ENCODE results near the gene PHLDA1. TPM values are rescaled to one million over a fixed set of nuclear protein-coding genes. Genes with fewer than 3 reads are reported as not detected.

The PHLDA1 gene
- 0.54 TPM for total RNA-seq

DNA sequence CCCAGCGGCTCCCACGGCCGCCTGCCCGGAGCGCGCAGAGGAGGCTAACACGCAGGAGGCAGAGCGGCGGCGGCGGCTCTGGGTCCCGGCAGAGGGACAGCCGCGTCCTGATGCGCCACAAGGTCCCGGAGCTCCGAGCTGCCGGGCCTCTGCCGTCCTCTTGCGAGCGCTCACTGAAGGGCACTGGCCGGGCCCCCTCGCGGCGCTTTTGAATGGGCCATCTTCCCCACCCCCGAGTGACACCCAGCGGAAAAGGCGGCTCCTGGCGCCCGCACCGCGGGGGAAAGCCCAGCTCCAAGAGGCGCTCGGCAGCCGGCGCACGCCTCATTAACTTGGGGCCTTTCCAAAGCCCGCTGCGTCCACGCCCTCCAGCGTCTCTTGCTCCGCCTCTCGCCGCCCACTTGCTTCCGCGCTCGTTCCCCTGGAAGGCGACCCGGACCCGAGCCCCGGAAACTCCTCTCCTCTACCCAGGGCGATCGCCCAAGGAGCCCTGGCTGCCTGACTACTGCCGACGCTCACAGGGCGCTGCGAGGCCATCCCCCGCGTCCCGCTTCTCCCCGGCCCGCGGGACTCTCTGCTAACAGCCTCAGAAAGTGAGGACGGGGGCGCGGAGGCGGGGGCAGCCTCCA, at the start of gene PHLDA1:
Gene PHLDA1, minus strand, starts transcription at position 363 of the 629 bp plus-strand sequence.
- DNase-seq (ENCODE audit: low read depth in 2 of 3, low spot score in 2 of 3): peak; percentile 80 to 91 (median 87)

DNA sequence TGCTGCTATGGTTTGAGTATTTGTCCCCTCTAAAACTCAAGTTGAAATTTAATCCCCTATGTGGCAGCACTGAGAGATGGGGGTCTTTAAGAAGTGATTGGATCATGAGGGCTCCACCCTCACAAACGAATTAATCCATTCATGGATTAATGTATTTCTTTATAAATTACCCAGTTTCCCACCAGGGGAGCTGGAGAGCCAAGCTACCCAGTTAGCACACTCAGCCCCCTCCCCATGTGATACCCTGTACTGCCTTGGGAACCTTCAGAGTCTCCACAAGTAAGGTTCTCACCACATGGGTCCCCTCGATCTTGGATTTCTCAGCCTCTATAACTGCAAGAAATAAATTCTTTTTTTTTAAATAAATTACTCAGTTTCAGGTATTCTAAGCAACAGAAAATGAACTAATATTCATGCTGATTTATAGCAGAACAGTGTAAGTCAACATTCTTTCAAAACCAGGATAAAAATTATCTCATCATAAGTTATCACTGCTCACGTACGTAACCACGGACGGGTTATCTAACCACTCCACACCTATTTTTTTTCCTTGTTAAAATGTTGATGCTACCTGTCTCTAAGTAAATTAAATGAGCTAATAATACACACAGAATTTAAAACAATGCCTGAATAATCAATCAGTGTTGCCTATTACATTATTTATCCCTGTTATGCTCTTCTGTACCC, 49.3 kb upstream of the PHLDA1 start:
- peak in 2 of 3 donors; percentile 20 to 52 for DNase-seq (ENCODE audit: low read depth in 2 of 3, low spot score in 2 of 3)

DNA sequence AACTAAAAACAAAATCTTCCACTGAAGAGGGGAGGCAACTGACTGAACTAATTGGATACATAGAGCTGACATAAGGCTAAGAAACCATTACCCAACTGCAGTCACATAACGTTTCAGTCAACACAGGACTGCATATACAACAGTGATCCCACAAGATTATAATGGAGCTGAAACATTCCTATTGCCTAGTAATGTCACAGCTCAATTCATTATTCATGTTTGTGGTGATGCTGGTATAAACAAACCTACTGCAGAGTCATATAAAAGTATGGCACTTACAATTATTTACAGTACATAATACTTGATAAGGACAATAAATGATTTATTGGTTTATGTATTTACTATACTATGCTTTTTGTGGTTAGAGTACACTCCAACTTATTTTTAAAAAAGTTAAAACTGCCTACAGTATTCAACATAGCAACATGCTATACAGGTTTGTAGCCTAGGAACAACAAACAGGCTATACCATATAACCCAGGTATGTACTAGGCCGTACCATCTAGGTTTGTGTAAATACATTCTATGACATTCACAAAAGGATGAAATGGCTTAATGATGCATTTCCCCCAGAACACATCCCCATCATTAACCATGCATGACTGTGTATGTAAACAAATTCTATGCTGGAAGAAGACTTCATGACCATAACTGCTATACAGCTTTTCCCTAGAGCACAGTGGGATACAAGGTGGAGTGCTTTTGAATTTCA, 48.6 kb upstream of the PHLDA1 start:
- no peak for DNase-seq (ENCODE audit: low read depth in 2 of 3, low spot score in 2 of 3)

DNA sequence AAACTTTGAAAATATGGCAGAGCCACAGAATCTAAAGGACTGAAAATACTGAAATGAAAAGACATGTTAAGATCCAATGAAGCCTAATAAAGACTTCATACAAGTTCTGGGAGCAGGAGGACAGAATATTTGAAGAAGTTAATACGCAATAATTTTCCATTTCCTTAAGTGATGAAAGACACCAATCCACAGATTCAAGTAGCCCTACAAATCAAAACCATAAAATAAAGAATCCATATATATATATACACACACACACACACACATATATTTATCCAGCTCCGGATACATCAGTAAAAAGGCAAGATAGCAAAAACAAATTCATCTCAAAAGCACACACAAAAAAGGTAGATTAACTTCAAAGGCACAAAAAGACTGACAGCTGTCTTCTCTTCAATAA, 47.2 kb upstream of the PHLDA1 start:
- no peak for DNase-seq (ENCODE audit: low read depth in 2 of 3, low spot score in 2 of 3)

DNA sequence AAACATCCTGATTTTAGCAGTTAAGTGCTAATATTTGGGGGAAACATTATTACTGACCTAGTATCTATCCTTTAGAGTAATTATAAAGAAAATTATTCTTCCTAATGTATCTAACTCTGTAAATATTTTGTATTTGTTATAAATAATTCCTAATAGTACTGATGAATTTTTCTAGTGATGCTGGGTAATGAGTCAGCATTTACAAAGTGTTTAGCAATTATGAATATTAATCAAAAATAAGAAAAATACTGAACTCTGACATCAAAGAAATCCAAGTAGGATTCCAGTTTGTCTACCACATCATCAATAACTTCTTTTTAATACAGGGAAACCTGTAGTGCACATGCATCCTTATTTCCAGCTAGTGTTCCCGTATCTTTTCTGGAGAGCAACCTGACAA, 43.9 kb upstream of the PHLDA1 start:
- no peak for DNase-seq (ENCODE audit: low read depth in 2 of 3, low spot score in 2 of 3)

DNA sequence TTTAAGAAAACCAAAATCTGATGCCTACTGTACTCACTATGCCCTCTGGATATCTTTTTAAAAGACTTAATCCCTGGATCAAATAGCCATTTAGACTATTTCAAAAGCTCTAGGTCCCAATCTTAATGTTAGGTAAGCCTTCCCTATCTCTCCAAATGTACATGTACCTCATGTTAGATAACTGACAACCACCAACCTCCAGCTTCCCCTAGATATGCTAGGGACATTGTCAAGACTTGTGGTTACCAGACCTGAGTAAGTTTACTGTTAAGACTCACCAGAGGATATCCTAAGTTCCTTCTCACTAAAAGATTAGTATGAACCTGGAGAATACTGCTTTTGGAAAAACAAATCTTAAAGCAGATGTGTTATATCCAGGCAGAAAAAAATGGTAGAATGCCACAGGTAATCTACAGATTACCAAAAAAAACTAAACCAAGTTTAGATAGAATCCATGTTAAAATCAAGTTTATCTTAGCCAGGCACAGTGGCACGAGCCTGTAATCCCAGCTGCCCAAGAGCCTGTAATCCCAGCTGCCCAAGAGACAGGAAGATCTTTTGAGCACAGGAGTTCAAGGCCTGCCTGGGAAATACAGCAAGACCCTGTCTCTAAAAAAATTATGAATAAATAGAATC, 43.2 kb upstream of the PHLDA1 start:
- DNase-seq (ENCODE audit: low read depth in 2 of 3, low spot score in 2 of 3): peak in 1 of 3 donors; percentile 44

DNA sequence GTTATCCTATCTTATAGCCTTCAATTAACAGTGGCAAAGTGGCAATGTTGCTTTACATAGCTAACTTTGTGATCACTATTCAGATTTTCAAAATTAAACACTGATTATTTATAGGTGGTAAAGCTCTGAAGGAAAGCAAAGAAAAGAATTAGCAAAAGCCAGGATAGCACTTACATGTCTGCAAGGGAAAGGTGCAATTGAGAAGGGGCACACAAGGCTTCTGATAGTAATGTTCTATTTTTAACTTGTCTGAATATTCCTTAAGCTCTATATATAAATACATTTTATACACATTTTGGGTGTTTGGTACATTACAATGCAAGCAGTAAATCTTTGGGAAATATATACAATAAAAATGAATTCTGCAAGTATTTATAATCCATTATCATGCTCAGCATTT, 42.0 kb upstream of the PHLDA1 start:
- no peak for DNase-seq (ENCODE audit: low read depth in 2 of 3, low spot score in 2 of 3)

DNA sequence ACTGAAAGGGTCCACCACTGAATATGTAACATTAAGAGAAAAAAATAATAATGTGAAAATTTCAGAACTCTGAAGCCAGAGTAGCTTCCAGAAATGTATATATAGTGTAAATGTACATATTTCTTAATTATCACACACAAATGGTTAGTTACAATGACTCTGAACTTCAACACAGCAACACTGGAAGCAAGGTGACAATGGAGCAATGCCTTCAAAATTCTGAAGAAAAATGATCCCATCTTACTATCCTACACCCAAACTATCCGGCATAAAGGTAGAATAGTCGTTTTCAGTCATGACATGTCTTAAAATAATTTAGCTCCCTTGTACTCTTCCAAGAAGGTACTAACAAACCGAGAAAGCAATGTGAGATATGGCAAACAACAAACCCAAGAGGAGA, 41.0 kb upstream of the PHLDA1 start:
- no peak for DNase-seq (ENCODE audit: low read depth in 2 of 3, low spot score in 2 of 3)

DNA sequence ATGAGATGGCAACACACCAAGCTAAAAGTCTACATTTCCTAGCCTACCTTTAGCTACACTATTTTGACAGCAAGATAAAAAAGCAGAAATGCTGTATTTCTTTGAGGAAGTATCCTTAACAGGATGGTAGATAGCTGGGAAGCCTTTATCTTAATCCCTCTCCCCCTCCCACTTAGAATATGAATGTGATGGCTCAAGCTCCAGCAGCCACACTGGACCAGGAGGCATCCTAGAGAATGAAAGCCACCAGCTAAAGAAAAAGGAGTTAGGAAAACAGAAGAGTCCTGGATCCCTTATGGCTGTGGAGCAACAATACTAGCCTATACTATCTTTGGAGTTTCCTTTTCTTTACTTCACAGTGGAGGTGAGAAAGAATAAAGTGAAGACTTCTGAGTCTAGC, 37.8 kb upstream of the PHLDA1 start:
- DNase-seq (ENCODE audit: low read depth in 2 of 3, low spot score in 2 of 3): no peak

DNA sequence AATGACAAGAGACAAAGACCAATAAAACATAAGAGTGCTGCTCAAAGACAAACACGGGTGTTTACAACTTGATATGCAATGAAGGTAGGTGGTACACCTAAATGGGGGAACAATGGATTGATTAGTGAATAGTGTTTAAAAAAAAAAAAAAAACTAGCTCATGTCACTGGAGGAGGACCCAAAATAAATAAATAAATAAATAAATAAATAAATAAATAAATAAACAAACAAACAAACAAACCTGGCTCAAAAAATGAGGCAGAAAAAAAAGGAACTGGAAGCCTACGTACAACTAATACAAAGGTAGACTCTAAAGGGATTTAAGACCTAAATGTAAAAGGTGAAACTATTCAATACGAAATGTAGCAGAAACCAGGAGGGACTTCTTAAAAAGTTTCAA, 34.3 kb upstream of the PHLDA1 start:
- no peak for DNase-seq (ENCODE audit: low read depth in 2 of 3, low spot score in 2 of 3)

DNA sequence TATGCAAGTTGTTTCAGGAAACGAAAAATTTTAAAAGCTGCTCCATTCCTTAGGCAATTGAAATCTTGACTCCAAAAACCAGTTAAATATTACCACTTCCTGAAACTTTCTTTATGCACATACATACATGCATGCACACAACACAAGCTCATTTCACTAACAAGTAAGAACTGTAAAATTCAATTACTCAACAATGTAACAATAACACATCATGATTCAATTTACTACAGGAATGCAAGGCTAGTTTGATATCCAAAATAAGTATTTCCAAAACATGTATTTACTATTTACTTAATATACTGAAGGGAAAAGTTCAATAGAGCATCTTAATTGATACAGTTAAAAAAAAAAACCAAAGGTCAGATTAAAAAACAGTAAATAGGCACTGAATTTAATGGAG, 33.3 kb upstream of the PHLDA1 start:
- DNase-seq (ENCODE audit: low read depth in 2 of 3, low spot score in 2 of 3): peak in 1 of 3 donors; percentile 16

DNA sequence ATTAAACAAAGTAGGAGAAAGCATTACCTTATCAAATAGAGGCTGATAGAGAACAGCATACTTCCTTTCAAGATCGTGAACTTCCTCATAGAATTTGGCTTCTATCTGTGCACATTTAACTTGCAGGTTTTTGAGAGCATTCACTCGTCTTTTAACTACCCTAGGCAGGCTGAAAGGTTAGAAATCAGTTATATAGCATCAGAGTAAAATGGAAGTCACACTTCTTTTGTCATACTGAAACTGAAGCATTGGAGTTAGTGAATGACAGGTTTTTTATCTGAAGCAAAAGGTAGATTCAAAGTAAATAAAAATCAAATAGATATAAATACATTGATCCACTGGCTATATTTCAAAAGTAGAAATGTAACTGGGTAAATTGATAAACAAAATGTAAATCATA, 28.5 kb upstream of the PHLDA1 start:
- peak in 1 of 3 donors; percentile 13 for DNase-seq (ENCODE audit: low read depth in 2 of 3, low spot score in 2 of 3)

DNA sequence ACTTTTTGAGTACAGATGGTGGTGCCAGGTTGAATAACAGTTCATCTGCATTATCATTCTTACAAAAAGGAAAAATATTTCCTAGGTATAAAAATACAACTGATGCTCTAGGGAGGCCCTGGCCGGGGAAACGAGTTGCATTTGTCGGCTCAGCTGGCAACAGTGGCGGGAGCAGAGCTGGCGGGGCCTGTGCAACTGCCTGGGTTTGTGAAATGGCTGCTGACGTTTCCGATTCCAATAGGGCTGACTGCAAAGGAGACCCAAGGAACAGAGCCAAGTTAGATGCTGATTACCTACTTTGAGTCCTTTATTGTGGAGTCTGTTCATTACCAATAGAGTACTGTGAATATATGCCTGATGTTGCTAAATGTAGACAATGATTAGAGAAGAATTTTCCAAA, 25.8 kb upstream of the PHLDA1 start:
- DNase-seq (ENCODE audit: low read depth in 2 of 3, low spot score in 2 of 3): no peak

DNA sequence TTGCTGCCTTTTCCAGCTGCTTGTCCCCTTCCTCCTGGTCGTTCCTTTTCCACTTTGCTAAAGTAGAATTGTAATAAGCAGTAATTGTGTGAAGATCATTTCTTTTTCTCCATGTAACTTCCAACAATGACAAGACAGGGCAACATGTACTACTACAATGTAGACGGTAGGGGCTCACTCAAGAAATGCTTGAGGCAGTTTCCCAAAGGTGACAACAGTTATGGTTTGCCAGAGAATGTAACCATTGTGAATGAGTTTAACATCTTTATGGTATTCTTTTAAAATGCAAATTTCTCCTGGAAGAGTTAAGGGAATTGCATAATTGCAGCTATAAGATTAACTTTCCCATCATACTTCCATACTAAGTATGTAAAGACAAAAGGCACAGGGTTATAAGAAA, 23.8 kb upstream of the PHLDA1 start:
- no peak for DNase-seq (ENCODE audit: low read depth in 2 of 3, low spot score in 2 of 3)

DNA sequence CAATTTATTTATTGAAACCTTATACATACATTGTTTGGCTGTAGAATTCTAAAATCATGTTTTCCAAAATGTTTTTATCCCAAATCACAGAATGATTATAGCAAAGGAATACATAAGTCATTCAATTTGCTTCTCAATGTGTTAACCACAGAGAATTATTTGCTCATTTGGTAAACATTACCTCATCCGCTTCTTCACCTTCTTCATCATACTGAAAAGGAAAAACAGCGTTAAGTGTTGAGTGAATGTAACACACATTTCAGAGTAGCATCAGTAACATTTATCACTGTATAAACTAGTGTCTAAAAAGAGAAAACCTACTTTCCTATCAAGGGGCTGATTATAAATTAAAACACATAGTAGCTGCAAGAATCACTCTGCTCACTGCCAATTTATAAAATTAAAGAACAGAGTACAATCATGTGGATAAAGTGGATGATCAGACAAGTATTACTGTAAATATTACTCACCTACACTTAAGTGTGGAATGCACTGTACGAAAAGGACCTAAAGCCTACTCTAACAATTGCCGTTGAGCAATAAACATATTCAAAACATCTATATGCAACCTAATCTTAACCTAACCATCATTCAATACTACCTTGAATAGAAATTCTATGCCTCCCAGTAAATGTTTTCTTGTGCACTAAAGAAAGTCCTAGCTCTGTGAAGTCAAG, 18.1 kb upstream of the PHLDA1 start:
- no peak for DNase-seq (ENCODE audit: low read depth in 2 of 3, low spot score in 2 of 3)

DNA sequence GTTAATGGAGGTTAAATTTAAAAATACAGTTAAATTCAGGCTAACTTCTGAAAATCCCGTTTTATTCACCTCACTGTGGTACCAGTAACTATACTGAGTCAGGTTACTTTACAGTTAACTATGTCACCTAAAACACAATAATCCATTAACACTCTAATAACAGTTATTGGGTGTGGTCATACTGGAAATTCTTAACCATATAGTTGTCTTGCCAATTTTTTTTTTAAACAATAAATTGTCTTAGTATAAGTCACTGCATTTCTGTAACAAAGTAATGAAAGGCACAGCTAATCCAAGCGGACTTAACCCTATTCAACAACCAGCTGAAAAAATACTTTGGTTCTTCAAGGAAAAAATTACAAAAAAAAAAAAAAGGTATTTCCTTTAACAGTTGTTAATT, 16.2 kb upstream of the PHLDA1 start:
- no peak for DNase-seq (ENCODE audit: low read depth in 2 of 3, low spot score in 2 of 3)

DNA sequence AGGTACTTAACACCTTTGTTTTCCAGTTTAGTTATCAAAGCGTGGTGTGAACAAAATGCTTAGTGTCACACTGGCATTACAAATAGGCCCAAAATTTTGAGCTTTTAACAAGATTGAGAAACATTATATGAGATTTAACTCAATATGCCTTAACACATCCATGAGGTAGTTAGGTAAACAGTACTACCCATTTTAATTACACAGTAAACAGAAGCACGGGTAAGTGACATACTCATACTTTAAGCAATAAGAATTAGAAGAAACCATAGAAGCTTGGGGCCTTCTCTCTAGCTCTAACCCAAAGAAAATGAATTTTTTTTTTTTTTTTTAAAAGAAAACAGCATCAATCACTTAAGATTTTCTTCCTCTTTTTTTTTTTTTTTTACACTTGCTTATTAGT, 15.5 kb upstream of the PHLDA1 start:
- DNase-seq (ENCODE audit: low read depth in 2 of 3, low spot score in 2 of 3): no peak

DNA sequence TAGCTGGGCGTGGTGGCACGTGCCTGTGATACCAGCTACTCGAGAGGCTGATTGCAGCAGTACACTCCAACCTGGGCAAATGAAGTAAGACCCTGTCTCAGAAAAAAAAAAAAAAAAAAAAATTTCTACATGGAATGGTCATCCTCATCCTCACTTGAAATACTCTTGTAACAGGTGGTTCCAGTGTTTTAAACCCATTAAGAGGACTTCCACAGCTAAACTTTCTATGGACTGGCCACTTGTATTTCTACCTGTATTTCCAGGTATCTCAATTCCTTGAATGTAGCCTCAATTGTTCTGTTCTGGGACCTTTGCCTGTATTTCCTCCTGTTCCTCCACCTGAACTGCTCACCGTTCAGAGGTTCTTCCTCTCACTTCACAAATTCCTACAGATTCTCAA, 11.8 kb upstream of the PHLDA1 start:
- DNase-seq (ENCODE audit: low read depth in 2 of 3, low spot score in 2 of 3): no peak

DNA sequence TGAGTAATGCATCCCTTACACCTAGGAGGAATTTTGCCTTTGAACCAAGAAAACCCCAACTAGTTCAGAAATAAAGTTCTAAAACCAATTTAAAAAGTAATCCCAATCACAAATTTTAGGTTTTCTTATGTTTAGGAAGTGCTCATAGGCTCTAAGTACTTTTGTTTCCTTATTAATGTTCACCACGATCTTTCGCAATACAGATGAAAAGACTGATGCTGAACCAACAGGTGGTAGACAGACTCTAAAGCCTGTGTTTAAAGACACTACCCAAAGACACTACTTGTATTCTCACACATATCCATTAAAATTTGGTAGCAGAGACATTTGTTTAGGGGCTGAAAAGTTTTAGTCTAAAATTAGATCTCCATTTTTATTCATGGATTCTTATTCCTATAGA, 10.6 kb upstream of the PHLDA1 start:
- DNase-seq (ENCODE audit: low read depth in 2 of 3, low spot score in 2 of 3): no peak

DNA sequence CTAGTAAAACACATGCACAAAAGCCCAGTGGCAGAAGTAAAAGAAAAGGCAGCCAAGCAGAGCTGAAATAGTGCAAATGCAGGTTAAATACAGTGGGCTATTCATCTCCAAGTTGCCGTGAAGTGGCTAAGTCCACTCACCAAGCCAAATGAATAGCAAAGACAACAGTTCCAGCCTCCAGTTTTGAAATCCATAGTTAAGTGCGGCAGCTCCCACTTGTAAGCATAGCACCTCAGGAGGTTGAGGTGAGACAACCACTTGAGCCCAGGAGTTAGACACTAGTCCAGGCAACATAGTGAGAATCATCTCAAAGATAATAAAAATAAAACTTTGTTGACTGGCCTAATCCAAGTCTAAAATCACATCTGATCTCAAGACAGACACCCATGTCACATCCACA, 9.8 kb upstream of the PHLDA1 start:
- DNase-seq (ENCODE audit: low read depth in 2 of 3, low spot score in 2 of 3): no peak

DNA sequence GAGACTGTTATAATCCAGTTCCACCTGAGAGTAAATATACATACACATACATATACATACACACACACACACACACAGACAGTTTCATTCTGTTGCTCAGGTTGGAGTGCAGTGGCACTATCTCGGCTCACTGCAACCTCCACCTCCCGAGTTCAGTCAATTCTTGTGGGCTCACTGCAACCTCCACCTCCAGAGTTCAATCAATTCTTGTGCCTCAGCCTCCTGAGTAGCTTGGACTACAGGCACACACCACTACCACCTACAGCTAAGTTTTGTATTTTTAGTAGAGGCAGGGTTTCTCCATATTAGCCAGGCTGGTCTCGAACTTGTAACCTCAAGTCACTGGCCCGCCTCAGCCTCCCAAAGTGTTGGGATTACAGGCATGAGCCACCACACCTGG, 8.9 kb upstream of the PHLDA1 start:
- no peak for DNase-seq (ENCODE audit: low read depth in 2 of 3, low spot score in 2 of 3)

All from hematopoietic multipotent progenitor cell (in vitro differentiated cells).